ENCODE data around the gene SPECC1.

SPECC1 gene

GRCh38 chr17:20045476-20045875, 36.3 kb downstream of the SPECC1 start:
- H3K9ac ChIP-seq (ENCODE audit: low read length), result no peak overlapping the region
- H4K91ac ChIP-seq (ENCODE audit: low read length), result no peak overlapping the region
- H3K18ac ChIP-seq (ENCODE audit: low read depth in 1 of 2, low read length in 2 of 2), result no peak overlapping the region
- no peak overlapping the region for H2BK15ac ChIP-seq (ENCODE audit: low read depth, poor library complexity, severe bottlenecking)
- H3K27me3 ChIP-seq (ENCODE audit: control insufficient read depth in 1 of 2, insufficient read depth in 1 of 2, low read length in 2 of 2), result peaks cover 0 to 4% of the 10 kb centered on the region in 2 experiments
- no peak for DNase-seq
- no peak overlapping the region for H2AK5ac ChIP-seq (ENCODE audit: low read length, severe bottlenecking)
- H2BK5ac ChIP-seq (ENCODE audit: low read depth, low read length, poor library complexity, severe bottlenecking), result no peak overlapping the region
- H3K4me2 ChIP-seq (ENCODE audit: low read length, poor library complexity, severe bottlenecking), result no peak overlapping the region
- no peak overlapping the region for H2BK120ac ChIP-seq (ENCODE audit: low read depth, low read length)
- H2AFZ ChIP-seq (ENCODE audit: low read depth, low read length), result no peak overlapping the region
- 27% methylated on average over 1 of the region's 1 CpG for WGBS
- no peak overlapping the region for H3K23ac ChIP-seq (ENCODE audit: low read length in 2 of 2)
- no peak overlapping the region for H2BK12ac ChIP-seq (ENCODE audit: low read length in 2 of 2)
- H3K27ac ChIP-seq (ENCODE audit: low read length, poor library complexity, severe bottlenecking), result no peak overlapping the region
- H3K4me1 ChIP-seq (ENCODE audit: control insufficient read depth, insufficient read depth, low read depth, low read length), result no peaks in the 10 kb centered on the region
- H4K8ac ChIP-seq (ENCODE audit: low read length), result no peak overlapping the region
- no peaks in the 10 kb centered on the region for H3K36me3 ChIP-seq (ENCODE audit: control insufficient read depth in 1 of 2, insufficient read depth in 2 of 2, low read depth in 1 of 2, low read length in 2 of 2)
- no peaks in the 10 kb centered on the region for H3K9me3 ChIP-seq (ENCODE audit: control insufficient read depth, low read length)
- no peak overlapping the region for H3K4ac ChIP-seq (ENCODE audit: low read depth in 1 of 2, low read length in 2 of 2)
- no peak overlapping the region for H3K14ac ChIP-seq (ENCODE audit: low read length in 2 of 2)
- no peaks in the 10 kb centered on the region for H3K79me1 ChIP-seq (replicated peaks; ENCODE audit: low read length, poor library complexity, severe bottlenecking)
- no peak overlapping the region for H3K4me3 ChIP-seq (ENCODE audit: insufficient read depth in 1 of 2, low read depth in 1 of 2, low read length in 2 of 2)

- Histone ChIP-seq H3K4ac (ENCODE audit: low read depth in 1 of 2, low read length in 2 of 2) (no peak overlapping the region), H3K18ac (ENCODE audit: low read depth in 1 of 2, low read length in 2 of 2) (no peak overlapping the region), H3K9me3 (ENCODE audit: control insufficient read depth, low read length) (no peaks in the 10 kb centered on the region), H2BK5ac (ENCODE audit: low read depth, low read length, poor library complexity, severe bottlenecking) (no peak overlapping the region), H3K14ac (ENCODE audit: low read length in 2 of 2) (no peak overlapping the region), H3K4me2 (ENCODE audit: low read length, poor library complexity, severe bottlenecking) (no peak overlapping the region), H2AFZ (ENCODE audit: low read depth, low read length) (no peak overlapping the region), H3K4me3 (ENCODE audit: insufficient read depth in 1 of 2, low read depth in 1 of 2, low read length in 2 of 2) (no peak overlapping the region), H3K79me1 (replicated peaks; ENCODE audit: low read length, poor library complexity, severe bottlenecking) (no peaks in the 10 kb centered on the region), H3K27ac (ENCODE audit: low read length, poor library complexity, severe bottlenecking) (no peak overlapping the region), H2BK15ac (ENCODE audit: low read depth, poor library complexity, severe bottlenecking) (no peak overlapping the region), H2BK120ac (ENCODE audit: low read depth, low read length) (no peak overlapping the region), H3K23ac (ENCODE audit: low read length in 2 of 2) (no peak overlapping the region), H2BK12ac (ENCODE audit: low read length in 2 of 2) (no peak overlapping the region), H3K27me3 (ENCODE audit: control insufficient read depth in 1 of 2, insufficient read depth in 1 of 2, low read length in 2 of 2) (peaks cover 0 to 4% of the 10 kb centered on the region in 2 experiments), H3K9ac (ENCODE audit: low read length) (no peak overlapping the region), H3K4me1 (ENCODE audit: control insufficient read depth, insufficient read depth, low read depth, low read length) (no peaks in the 10 kb centered on the region), H4K91ac (ENCODE audit: low read length) (no peak overlapping the region), H2AK5ac (ENCODE audit: low read length, severe bottlenecking) (no peak overlapping the region), H3K36me3 (ENCODE audit: control insufficient read depth in 1 of 2, insufficient read depth in 2 of 2, low read depth in 1 of 2, low read length in 2 of 2) (no peaks in the 10 kb centered on the region), H4K8ac (ENCODE audit: low read length) (no peak overlapping the region)
- WGBS, result 77% methylated on average over 7 of the region's 8 CpGs
- no peak for DNase-seq
Observed at GRCh38 chr17:20046629-20047028, 37.5 kb downstream of the SPECC1 start.

- Histone ChIP-seq H3K4me2 (ENCODE audit: low read length, poor library complexity, severe bottlenecking) (no peak overlapping the region), H3K9me3 (ENCODE audit: control insufficient read depth, low read length) (peaks cover 4% of the 10 kb centered on the region), H4K91ac (ENCODE audit: low read length) (no peak overlapping the region), H3K36me3 (ENCODE audit: control insufficient read depth in 1 of 2, insufficient read depth in 2 of 2, low read depth in 1 of 2, low read length in 2 of 2) (no peaks in the 10 kb centered on the region), H3K27me3 (ENCODE audit: control insufficient read depth in 1 of 2, insufficient read depth in 1 of 2, low read length in 2 of 2) (peaks cover 0 to 20% of the 10 kb centered on the region in 2 experiments), H3K9ac (ENCODE audit: low read length) (no peak overlapping the region), H4K8ac (ENCODE audit: low read length) (no peak overlapping the region), H3K23ac (ENCODE audit: low read length in 2 of 2) (no peak overlapping the region), H3K4me1 (ENCODE audit: control insufficient read depth, insufficient read depth, low read depth, low read length) (no peaks in the 10 kb centered on the region), H2AK5ac (ENCODE audit: low read length, severe bottlenecking) (no peak overlapping the region), H2AFZ (ENCODE audit: low read depth, low read length) (no peak overlapping the region), H3K4me3 (ENCODE audit: insufficient read depth in 1 of 2, low read depth in 1 of 2, low read length in 2 of 2) (no peak overlapping the region), H2BK12ac (ENCODE audit: low read length in 2 of 2) (no peak overlapping the region), H3K79me1 (replicated peaks; ENCODE audit: low read length, poor library complexity, severe bottlenecking) (no peaks in the 10 kb centered on the region), H2BK15ac (ENCODE audit: low read depth, poor library complexity, severe bottlenecking) (no peak overlapping the region), H3K14ac (ENCODE audit: low read length in 2 of 2) (no peak overlapping the region), H3K18ac (ENCODE audit: low read depth in 1 of 2, low read length in 2 of 2) (no peak overlapping the region), H2BK5ac (ENCODE audit: low read depth, low read length, poor library complexity, severe bottlenecking) (no peak overlapping the region), H2BK120ac (ENCODE audit: low read depth, low read length) (no peak overlapping the region), H3K4ac (ENCODE audit: low read depth in 1 of 2, low read length in 2 of 2) (no peak overlapping the region), H3K27ac (ENCODE audit: low read length, poor library complexity, severe bottlenecking) (no peak overlapping the region)
- 84% methylated on average over 1 of the region's 2 CpGs for WGBS
- no peak for DNase-seq
Observed at GRCh38 chr17:20051624-20052023, 42.5 kb downstream of the SPECC1 start.

- Histone ChIP-seq H3K27me3 (ENCODE audit: control insufficient read depth in 1 of 2, insufficient read depth in 1 of 2, low read length in 2 of 2) (peaks cover 0 to 20% of the 10 kb centered on the region in 2 experiments), H3K14ac (ENCODE audit: low read length in 2 of 2) (no peak overlapping the region), H2BK5ac (ENCODE audit: low read depth, low read length, poor library complexity, severe bottlenecking) (no peak overlapping the region), H4K91ac (ENCODE audit: low read length) (no peak overlapping the region), H4K8ac (ENCODE audit: low read length) (no peak overlapping the region), H3K4me2 (ENCODE audit: low read length, poor library complexity, severe bottlenecking) (no peak overlapping the region), H3K4ac (ENCODE audit: low read depth in 1 of 2, low read length in 2 of 2) (no peak overlapping the region), H3K27ac (ENCODE audit: low read length, poor library complexity, severe bottlenecking) (no peak overlapping the region), H2BK120ac (ENCODE audit: low read depth, low read length) (no peak overlapping the region), H2BK12ac (ENCODE audit: low read length in 2 of 2) (no peak overlapping the region), H2AFZ (ENCODE audit: low read depth, low read length) (no peak overlapping the region), H3K9ac (ENCODE audit: low read length) (no peak overlapping the region), H3K4me3 (ENCODE audit: insufficient read depth in 1 of 2, low read depth in 1 of 2, low read length in 2 of 2) (no peak overlapping the region), H3K9me3 (ENCODE audit: control insufficient read depth, low read length) (peaks cover 4% of the 10 kb centered on the region), H2AK5ac (ENCODE audit: low read length, severe bottlenecking) (no peak overlapping the region), H3K18ac (ENCODE audit: low read depth in 1 of 2, low read length in 2 of 2) (no peak overlapping the region), H3K23ac (ENCODE audit: low read length in 2 of 2) (no peak overlapping the region), H2BK15ac (ENCODE audit: low read depth, poor library complexity, severe bottlenecking) (no peak overlapping the region), H3K4me1 (ENCODE audit: control insufficient read depth, insufficient read depth, low read depth, low read length) (no peaks in the 10 kb centered on the region), H3K36me3 (ENCODE audit: control insufficient read depth in 1 of 2, insufficient read depth in 2 of 2, low read depth in 1 of 2, low read length in 2 of 2) (no peaks in the 10 kb centered on the region), H3K79me1 (replicated peaks; ENCODE audit: low read length, poor library complexity, severe bottlenecking) (no peaks in the 10 kb centered on the region)
- WGBS, result 96% methylated on average over 4 of the region's 4 CpGs
- no peak for DNase-seq
Observed at GRCh38 chr17:20053361-20053964, 44.3 kb downstream of the SPECC1 start.

Data from mesenchymal stem cell (in vitro differentiated cells and primary cell).